K562 (cell line): ENCODE measurements around the gene BTBD3.

Experiments used
- ASH1L ChIP-seq: fragments of 450-650 bp; IDR thresholded peaks from 2 replicates; pipeline ENCODE4 v1.6.1; 2018; ENCODE audit warnings: borderline replicate concordance, mild to moderate bottlenecking, low read depth; ENCODE audit not compliant: partially characterized antibody
- C11orf30 ChIP-seq: fragments of 450-650 bp; IDR thresholded peaks from 2 replicates; pipeline ENCODE4 v1.6.1; 2016; ENCODE audit warnings: low read depth, mild to moderate bottlenecking
- CTCF ChIP-seq, 3 experiments: IDR thresholded peaks in 2 of 3; conservative IDR thresholded peaks in 1 of 3; 2 replicates each; pipeline ENCODE4 v1.5.1; 2011 to 2012; ENCODE audit warnings: low read length in 3 of 3, mild to moderate bottlenecking in 3 of 3, control low read depth in 2 of 3, improper control_type of control experiment in 1 of 3, inconsistent platforms in 1 of 3, low read depth in 1 of 3, mixed read lengths in 1 of 3, moderate library complexity in 1 of 3; ENCODE audit not compliant: insufficient read depth in 2 of 3
- CTCFL ChIP-seq: IDR thresholded peaks from 2 replicates; pipeline ENCODE4 v1.6.1; 2011; ENCODE audit warnings: borderline replicate concordance, low read depth, mild to moderate bottlenecking, moderate library complexity, low read length; ENCODE audit not compliant: insufficient read depth, poor library complexity, severe bottlenecking
- EZH2 ChIP-seq: IDR thresholded peaks from 2 replicates; pipeline ENCODE4 v1.6.1; 2012; ENCODE audit warnings: low read depth, mild to moderate bottlenecking, inconsistent platforms, low read length, borderline replicate concordance
- MTA2 ChIP-seq: fragments of 450-650 bp; IDR thresholded peaks from 2 replicates; pipeline ENCODE4 v1.6.1; 2016; ENCODE audit warnings: low read depth
- PHF21A ChIP-seq: fragments of 450-650 bp; IDR thresholded peaks from 2 replicates; pipeline ENCODE4 v1.6.1; 2017; ENCODE audit warnings: low read depth, borderline replicate concordance
- POLR2A ChIP-seq: fragments of 450-650 bp; conservative IDR thresholded peaks from 2 replicates; pipeline ENCODE4 v1.6.1; 2016
- RBM22 ChIP-seq: fragments of 200-400 bp; formaldehyde crosslinking; IDR thresholded peaks from 2 replicates; pipeline ENCODE4 v1.6.1; 2018; ENCODE audit warnings: low read length, low read depth; ENCODE audit not compliant: poor library complexity, severe bottlenecking
- ZBTB49 ChIP-seq: sonication (generic); formaldehyde crosslinking; IDR thresholded peaks from 2 replicates; pipeline ENCODE4 v1.8.0; 2022; ENCODE audit warnings: missing genetic modification reagents, mild to moderate bottlenecking, borderline replicate concordance
- ZFP1 ChIP-seq: fragments of 450-650 bp; formaldehyde crosslinking; IDR thresholded peaks from 2 replicates; pipeline ENCODE4 v1.4.0; 2020; ENCODE audit warnings: mild to moderate bottlenecking, mixed read lengths
- ZFP91 ChIP-seq: sonication (generic); formaldehyde crosslinking; IDR thresholded peaks from 2 replicates; pipeline ENCODE4 v1.8.0; 2022; ENCODE audit warnings: mild to moderate bottlenecking, missing genetic modification reagents
- ZFPM2 ChIP-seq: fragments of 250-450 bp; sonication (Bioruptor Pico); IDR thresholded peaks from 2 replicates; pipeline ENCODE4 v1.5.1; 2022; ENCODE audit warnings: mild to moderate bottlenecking
- ZNF512 ChIP-seq: IDR thresholded peaks from 2 replicates; pipeline ENCODE4 v1.6.1; 2016; ENCODE audit warnings: missing genetic modification characterization, missing compliant biosample characterization

- TF ChIP-seq C11orf30 (no peak), ZFP1 (no peak), CTCF (IDR thresholded peaks at IDR 0.05 in 2 of 3, conservative IDR thresholded peaks at IDR 0.05 in 1 of 3; ENCODE audit: insufficient read depth in 2 of 3, low read depth in 1 of 3, low read length in 3 of 3) (no peak), PHF21A (no peak), POLR2A (no peak), ZBTB49 (no peak), EZH2 (no peak), ZFPM2 (CRISPR knock-in tag) (no peak), ZNF512 (tag) (no peak), RBM22 (no peak), MTA2 (no peak), CTCFL (no peak), ASH1L (no peak), ZFP91 (CRISPR knock-in tag) (no peak)
Observed at GRCh38 chr20:11907621-11908020, 10.1 kb upstream of the BTBD3 start.
